Stimulated activated CD4-positive, alpha-beta T cell treated with anti-CD3 and anti-CD28 coated beads, Interleukin-2, amount 100 ng/mL, for 24 hours (primary cell): ENCODE measurements around the gene TMEM59.
"Not testable (repeated sequence)": the region's sequence is repeated elsewhere in the genome, so short reads cannot be mapped to it uniquely, and the experiment has no call there.

Experiments
- DNase-seq, 2 donors: peaks; one replicate each; pipeline ENCODE4 v3.0.0-alpha.2; 2020

Gene TMEM59

GRCh38 chr1:54052934-54053744 lies at the start of gene TMEM59, which contains the start of gene TCEANC2:
TSS of gene TMEM59 (minus strand) at chr1:54053204. CDS start at chr1:54053188, 16 bp downstream.
TSS of gene TCEANC2 (plus strand) at chr1:54053608. CDS start at chr1:54054423, 815 bp downstream.
- DNase-seq: peak; percentile 94 to 97

DNA sequence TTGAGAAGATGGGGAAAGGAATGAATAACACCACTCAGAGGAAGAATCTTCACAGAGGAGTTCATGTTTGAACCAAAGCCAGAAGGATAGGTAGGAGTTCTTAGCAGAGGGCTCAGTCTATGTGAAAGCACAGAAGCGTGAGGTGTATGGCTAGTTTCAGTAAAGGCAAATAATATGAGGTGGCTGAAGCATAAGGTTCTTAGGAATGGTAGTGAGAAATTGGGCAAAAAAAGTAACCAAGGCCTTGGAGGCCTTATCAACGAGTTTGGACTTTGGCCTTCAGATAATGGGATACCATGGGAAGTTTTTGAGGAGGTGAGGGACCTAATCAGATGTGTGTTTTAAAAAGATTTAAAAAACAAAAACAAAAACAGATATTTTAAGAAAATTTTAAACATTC lies 47.5 kb upstream of the TMEM59 start:
- no peak for DNase-seq

GRCh38 chr1:54099061-54099610 lies 46.1 kb upstream of the TMEM59 start:
- DNase-seq: no peak

DNA sequence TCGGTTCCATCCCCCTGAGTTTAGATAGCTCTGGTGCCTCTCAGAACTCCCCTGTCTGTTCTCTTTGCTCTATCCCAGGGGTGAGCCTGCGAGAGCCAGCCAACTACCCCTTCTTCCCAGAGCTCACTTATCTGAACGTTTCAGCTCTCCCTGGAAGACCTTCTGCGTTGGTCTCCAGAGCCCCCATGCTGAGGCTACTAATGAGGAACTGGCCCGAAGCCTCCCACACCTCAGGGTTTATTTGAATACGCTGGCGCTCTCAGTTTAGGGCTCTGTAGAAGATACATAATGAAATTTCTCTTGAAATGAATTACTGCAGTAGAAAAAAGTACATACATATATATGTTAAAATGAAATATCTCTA lies 43.9 kb upstream of the TMEM59 start:
- no peak for DNase-seq

DNA sequence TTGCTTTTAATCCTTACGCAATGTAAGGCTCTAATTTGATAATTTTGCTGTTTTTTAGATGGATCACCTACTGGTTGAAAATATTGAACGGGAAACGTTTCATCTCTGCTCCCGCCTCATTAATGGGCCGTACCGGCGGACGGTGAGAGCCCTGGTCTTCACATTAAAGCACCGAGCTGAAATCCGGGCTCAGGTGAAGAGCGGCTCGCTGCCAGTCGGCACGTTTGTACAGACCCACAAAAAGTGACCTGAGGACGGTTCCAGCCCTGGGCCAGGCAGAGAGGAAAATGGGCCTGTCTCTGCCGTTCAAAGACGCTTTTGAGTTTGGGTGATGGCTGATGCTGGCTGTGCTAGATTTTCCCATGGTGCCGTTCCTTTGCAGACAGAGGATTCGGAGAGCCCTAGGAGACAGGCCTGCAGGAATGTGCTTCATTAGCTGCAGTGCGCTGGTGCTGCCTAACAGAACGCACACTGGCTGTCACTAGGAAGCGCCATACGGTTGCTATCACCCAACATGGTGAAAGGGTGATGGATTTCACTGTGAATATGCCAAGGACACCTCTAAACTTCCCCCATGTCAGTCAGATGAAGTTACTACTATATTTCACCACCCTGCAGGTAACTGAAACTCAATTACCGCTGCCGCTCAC lies 43.3 kb upstream of the TMEM59 start:
- DNase-seq: no peak

DNA sequence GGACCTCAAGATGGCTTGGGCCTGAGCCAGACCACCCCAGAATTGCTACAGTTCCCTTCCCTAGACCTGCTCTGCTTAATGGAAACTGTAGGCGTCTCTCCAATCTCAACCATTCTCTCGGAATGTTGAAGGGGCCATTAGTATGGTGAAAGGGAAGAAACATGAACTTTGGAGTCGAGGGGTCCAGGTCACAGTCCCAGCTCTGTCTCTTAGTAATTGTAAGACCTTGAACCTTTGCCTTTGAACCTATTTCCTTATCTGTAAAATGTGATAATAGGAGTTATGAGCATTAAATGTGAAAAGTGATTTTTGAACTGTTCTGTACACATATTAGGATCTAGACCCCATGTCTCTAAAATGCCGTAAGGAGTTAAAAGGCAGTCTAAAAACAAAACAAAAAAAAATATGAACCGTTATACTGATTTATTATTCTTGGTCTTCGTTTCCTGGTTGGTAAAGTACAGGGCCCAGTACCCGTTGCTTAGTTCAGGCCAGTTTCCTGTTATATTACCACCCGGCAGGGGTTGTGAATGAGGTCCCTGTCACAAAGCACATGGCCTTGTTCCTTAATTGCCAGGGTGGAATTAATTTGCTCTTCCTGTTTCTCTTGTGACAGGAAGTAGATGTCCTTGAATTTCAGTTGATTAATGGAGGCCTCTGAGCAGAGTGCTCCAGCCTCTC lies 42.7 kb upstream of the TMEM59 start:
- no peak for DNase-seq

- DNase-seq: not testable (repeated sequence)
These were observed 41.7 kb upstream of the TMEM59 start for GRCh38 chr1:54094730-54095105.

GRCh38 chr1:54094001-54094729 lies 41.2 kb upstream of the TMEM59 start:
- DNase-seq: no peak

GRCh38 chr1:54091666-54092065 lies 38.7 kb upstream of the TMEM59 start:
- no peak for DNase-seq

DNA sequence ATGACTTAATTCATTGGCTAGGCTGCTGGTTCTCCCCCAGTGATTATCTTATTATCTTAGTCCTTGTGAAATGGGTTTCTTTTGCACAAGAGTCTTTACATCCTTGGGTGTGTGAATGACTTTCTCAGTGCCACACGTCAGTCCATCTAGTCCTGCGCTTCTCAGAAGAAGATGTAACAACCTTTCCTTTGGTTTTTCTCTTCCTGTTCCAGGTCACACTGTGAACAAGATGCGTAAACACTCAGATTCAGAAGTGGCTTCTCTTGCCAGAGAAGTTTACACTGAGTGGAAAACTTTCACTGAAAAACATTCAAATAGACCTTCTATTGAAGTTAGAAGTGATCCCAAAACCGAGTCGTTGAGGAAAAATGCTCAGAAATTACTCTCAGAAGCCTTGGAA lies 35.4 kb upstream of the TMEM59 start:
- no peak for DNase-seq

DNA sequence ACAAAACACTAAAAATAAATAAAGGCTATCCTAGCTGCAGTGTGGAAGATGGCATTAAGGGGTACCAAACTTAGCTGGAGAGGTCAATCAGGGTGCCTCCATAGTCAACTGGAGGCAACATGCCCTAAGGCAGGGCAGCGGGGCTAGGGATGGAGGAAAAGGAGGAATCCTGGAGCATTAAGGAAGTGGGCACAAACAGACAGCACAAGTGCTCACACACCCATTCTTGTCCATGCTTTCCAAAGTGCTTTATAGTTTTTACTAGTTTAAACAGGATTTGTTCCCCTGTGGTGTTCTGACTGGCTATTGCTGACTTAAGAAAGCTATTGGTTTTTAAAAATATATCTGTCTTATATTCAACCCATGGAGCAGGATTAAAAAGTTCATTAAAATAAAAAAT lies 33.8 kb upstream of the TMEM59 start:
- DNase-seq: no peak

DNA sequence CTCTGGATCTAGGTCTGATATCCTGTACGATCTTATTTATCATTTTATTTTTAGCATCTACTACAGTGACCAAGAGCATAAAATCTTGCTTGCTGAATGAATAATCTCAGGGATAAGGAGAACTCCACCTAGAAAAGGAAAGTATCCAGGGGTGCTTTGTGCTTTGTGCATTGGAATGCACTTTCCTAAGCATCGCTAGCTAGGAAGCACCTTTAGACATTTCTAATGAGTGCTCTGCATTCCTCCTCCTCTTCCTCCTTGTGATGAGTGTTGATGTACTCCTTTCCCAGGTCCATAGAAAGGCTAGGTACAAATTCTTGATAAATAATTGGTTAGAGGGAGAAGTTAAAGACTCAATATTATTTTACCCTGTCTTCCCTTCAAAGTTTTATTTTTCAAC lies 31.8 kb upstream of the TMEM59 start:
- no peak for DNase-seq

GRCh38 chr1:54081306-54082270 lies 28.6 kb upstream of the TMEM59 start:
- DNase-seq: peak; percentile 66 to 69

- no peak for DNase-seq
These were observed 27.6 kb upstream of the TMEM59 start for GRCh38 chr1:54080598-54081049.

DNA sequence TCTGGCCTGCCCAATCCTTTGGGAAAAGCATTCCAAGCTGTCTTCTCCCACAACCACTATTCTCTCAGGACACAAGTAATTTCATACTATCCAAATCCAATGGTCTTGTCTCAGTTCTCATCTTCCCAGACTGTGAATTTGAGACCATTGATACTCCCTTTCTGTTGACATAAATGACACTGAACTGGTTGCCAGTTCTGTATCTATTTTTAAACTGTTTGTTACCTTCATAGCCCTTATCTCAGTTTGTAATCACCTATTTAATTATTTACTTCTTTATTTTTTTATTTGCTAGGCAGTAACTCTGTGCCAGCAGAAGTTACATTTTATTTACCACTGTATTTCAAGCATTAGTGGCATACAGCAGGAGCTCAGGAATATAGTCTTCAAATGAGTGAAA lies 24.4 kb upstream of the TMEM59 start:
- DNase-seq: no peak

DNA sequence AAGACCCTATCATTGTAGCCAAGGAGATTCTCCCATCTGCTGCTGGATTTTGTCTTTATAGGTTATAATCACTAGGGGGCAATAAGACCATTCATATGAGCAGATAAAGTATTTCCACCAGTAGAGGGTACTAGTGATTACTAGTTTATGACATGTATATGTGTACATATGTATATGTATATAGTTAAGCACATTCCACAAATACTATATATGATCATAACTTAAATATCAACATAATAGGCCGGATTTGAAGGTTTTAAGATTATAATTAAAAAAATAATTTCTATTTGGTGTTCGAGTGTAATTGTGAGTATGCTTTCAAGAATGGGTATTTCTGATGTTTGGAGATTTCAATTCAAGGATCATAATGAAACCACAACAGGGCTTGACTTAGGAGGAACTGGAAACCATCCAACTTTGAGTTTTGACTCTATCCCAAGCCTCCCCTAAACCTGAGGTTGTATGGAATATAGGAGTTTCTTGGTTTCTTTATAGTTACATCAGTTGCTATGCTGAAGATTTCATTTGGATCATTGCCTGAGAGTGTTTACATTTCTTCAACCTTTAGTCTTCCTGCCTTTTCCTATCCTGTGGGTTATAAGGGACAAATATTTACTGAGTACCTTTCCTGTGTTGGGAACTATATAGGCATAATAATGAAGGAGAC lies 17.3 kb upstream of the TMEM59 start:
- no peak for DNase-seq

- no peak for DNase-seq
These were observed 16.8 kb upstream of the TMEM59 start for GRCh38 chr1:54069791-54070170.

GRCh38 chr1:54064299-54064698 lies 11.3 kb upstream of the TMEM59 start:
- DNase-seq: no peak

- DNase-seq: no peak
These were observed 1.4 kb upstream of the TMEM59 start for GRCh38 chr1:54054438-54054749.

DNA sequence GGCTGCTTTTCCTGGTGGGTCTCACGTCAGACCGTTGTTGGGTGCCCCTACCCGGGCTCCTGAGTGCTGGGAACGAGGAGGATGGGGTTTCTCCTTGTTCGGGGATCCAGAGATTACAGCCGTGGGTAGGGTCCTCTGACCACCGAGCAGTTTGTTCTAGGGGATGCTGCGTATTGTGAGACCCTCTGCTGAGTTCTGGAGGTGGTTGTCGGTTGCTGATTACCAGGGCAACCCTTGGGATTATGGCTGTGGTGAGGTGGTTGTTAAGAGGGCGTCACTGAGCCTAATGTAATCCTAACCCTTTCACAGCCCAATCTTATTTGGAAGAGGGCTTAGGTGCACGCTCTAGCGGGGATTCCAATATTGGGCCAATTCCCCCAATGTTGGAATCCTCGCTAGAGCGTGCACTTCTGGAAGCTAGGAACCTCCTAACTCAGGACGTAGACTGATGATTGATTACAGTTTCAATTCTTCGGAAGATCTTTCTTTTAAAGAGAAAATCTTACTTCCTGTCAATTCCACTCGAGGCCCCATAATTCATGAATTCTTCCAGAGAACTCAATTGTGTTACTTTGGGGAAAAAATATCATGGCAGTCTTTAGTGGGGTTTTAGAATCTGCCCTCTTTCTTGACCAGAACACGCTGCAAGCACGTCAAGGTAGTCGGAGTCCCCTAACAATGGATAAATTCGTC lies 887 bp upstream of the TMEM59 start:
- DNase-seq: no peak
